HepG2 (cell line): ENCODE results near the gene KDM3B. TPM values are rescaled to one million over a fixed set of nuclear protein-coding genes. Genes with fewer than 3 reads are reported as not detected.

ENCODE experiments used
- ARID5B ChIP-seq: IDR thresholded peaks from 2 replicates; pipeline ENCODE4 v1.4.0; 2020; ENCODE audit warnings: mild to moderate bottlenecking, missing genetic modification reagents
- CBX5 ChIP-seq: sonication (generic); formaldehyde crosslinking; IDR thresholded peaks from 2 replicates; pipeline ENCODE4 v1.4.0; 2020; ENCODE audit warnings: missing genetic modification reagents, borderline replicate concordance
- HNF4G ChIP-seq, 2 experiments: sonication (generic) in 1 of 2; formaldehyde crosslinking in 1 of 2; IDR thresholded peaks; 2 replicates each; pipeline versions ENCODE4 v1.4.0 to v1.6.1; 2011 to 2020; ENCODE audit warnings: borderline replicate concordance in 2 of 2, low read depth in 2 of 2, mild to moderate bottlenecking in 2 of 2, low read length in 1 of 2, missing genetic modification reagents in 1 of 2, moderate library complexity in 1 of 2
- JUND ChIP-seq: sonication (generic); formaldehyde crosslinking; IDR thresholded peaks from 2 replicates; pipeline ENCODE4 v1.8.0; 2022; ENCODE audit warnings: mild to moderate bottlenecking, missing genetic modification reagents
- PBX2 ChIP-seq: IDR thresholded peaks from 2 replicates; pipeline ENCODE4 v1.6.1; 2016; ENCODE audit warnings: control low read depth
- PCBP1 ChIP-seq: fragments of 200-400 bp; formaldehyde crosslinking; IDR thresholded peaks from 2 replicates; pipeline ENCODE4 v1.6.1; 2017; ENCODE audit warnings: mild to moderate bottlenecking, low read depth, low read length, borderline replicate concordance
- RERE ChIP-seq: IDR thresholded peaks from 2 replicates; pipeline ENCODE4 v1.6.1; 2016; ENCODE audit warnings: low read depth, missing genetic modification reagents, missing compliant biosample characterization
- SP5 ChIP-seq: IDR thresholded peaks from 2 replicates; pipeline ENCODE4 v1.6.1; 2016; ENCODE audit warnings: low read depth, borderline replicate concordance
- XRCC5 ChIP-seq: fragments of 200-400 bp; formaldehyde crosslinking; optimal IDR thresholded peaks from 2 replicates; pipeline ENCODE3; 2017; ENCODE audit warnings: mild to moderate bottlenecking, low read length
- YEATS2 ChIP-seq: sonication (generic); formaldehyde crosslinking; IDR thresholded peaks from 2 replicates; pipeline ENCODE4 v1.4.0; 2020; ENCODE audit warnings: missing genetic modification reagents, borderline replicate concordance
- ZFP62 ChIP-seq: sonication (generic); formaldehyde crosslinking; IDR thresholded peaks from 2 replicates; pipeline ENCODE4 v1.4.0; 2020; ENCODE audit warnings: missing genetic modification reagents
- ZNF557 ChIP-seq: sonication (generic); formaldehyde crosslinking; IDR thresholded peaks from 2 replicates; pipeline ENCODE4 v1.4.0; 2020; ENCODE audit warnings: missing genetic modification reagents
- polyA plus RNA-seq, 8 experiments: library from polyadenylated mRNA; depleted of rRNA in 3 of 8; stranded (reverse) in 7 of 8; unstranded in 1 of 8; fragments of >200 nt; fragmentation: Illumina TruSeq in 4 of 8; extraction: Trizol in 4 of 8; gene quantifications; 2 replicates each; pipeline versions ENCODE4 v1.2.1 to v1.2.3, GENCODE V29; 2011 to 2016; ENCODE audit warnings: low read depth in 4 of 8, missing spikeins in 1 of 8, mixed read lengths in 1 of 8; ENCODE audit not compliant: insufficient read depth in 1 of 8
- total RNA-seq, 5 experiments: library from RNA; depleted of rRNA; stranded (reverse); fragments of >200 nt; fragmentation: Illumina TruSeq; extraction: Trizol; gene quantifications; 2 replicates each; pipeline ENCODE4 v1.2.3, GENCODE V29; 2016; ENCODE audit warnings: low read depth in 1 of 5
- TF ChIP-seq, protein P1 (sequence below): sonication (generic); formaldehyde crosslinking; IDR thresholded peaks from 2 replicates; pipeline ENCODE4 v1.8.1; 2023; ENCODE audit warnings: mild to moderate bottlenecking, moderate library complexity, missing genetic modification reagents

The KDM3B gene
- total and polyA plus RNA-seq, 2 of the 13 experiments (the other 11 are each of a cell fraction or from before 2014, with no cell fraction given), result 19.7 to 34.3 TPM

- TF ChIP-seq ARID5B, result peak; percentile 58; the same call in 1 of the 2 replicates
- TF ChIP-seq PBX2, result no peak
- TF ChIP-seq PCBP1, result 0 out of 2 replicates have a peak, but pooled peaks have one; percentile 69
- 0 out of 2 replicates have a peak, but pooled peaks have one; percentile 4 for TF ChIP-seq CBX5 (CRISPR knock-in tag)
- TF ChIP-seq RERE, result no peak
- TF ChIP-seq SP5 (CRISPR knock-in tag), result peak; percentile 45; the same call in 1 of the 2 replicates
- TF ChIP-seq, protein P1, sequence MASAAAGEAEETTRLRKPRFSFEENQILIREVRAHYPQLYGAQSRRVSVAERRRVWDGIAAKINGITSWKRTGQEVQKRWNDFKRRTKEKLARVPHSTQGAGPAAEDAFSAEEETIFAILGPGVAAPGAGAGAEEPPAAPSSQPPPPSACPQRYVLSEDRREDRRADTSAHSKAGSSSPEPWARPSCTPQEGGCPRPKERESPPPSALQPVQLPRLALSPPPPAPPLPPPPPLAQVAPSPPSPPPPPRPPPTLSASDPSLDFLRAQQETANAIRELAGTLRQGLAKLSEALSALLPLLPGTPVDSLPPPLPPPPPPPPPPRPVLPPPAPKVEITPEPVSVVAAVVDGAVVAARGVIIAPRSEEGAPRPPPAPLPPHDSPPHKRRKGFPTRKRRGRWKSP (CRISPR knock-in tag), result 0 out of 2 replicates have a peak, but pooled peaks have one; percentile 20
- TF ChIP-seq ZFP62, result no peak
- TF ChIP-seq ZNF557, result no peak
- peak; percentile 59; the same call in 1 of the 2 replicates for TF ChIP-seq YEATS2 (CRISPR knock-in tag)
- TF ChIP-seq JUND (CRISPR knock-in tag), result no peak
- 0 out of 2 replicates have a peak, but pooled peaks have one; percentile 9 for TF ChIP-seq HNF4G (IDR thresholded peaks at IDR 0.05; ENCODE audit: borderline replicate concordance, low read depth, low read length)
- no peak for TF ChIP-seq HNF4G (CRISPR knock-in tag; IDR thresholded peaks at IDR 0.05; ENCODE audit: borderline replicate concordance, low read depth)
- TF ChIP-seq XRCC5, result peak; percentile 38
Measured at GRCh38 chr5:138464388-138465260, 112.1 kb downstream of the KDM3B start (continued).
